K562 (cell line): ENCODE results near the gene CRYBB2. TPM values are rescaled to one million over a fixed set of nuclear protein-coding genes. Genes with fewer than 3 reads are reported as not detected.

Experiments used
- ATAC-seq: fragments of 200-7000 bp; cut with Tn5 transposase; 3 replicates; pipeline ENCODE4 v1.9.1; 2020; ENCODE audit warnings: moderate library complexity
- BruUV-seq: library from RNA; stranded (reverse); fragments of 400-500 nt; replicated peaks from 2 replicates; lab custom pipeline; 2021; lab: Mats Ljungman, UMichigan
- CTCF ChIA-PET: fragments of 300-600 bp; formaldehyde crosslinking; extraction: SDS; loops from one replicate; lab custom pipeline; 2021; ENCODE audit warnings: low intra/inter-chr PET ratio; lab: Yijun Ruan, JAX
- POLR2A ChIA-PET: fragments of 300-600, 350-650 bp; sonication (Branson Sonifier 250); formaldehyde crosslinking; extraction: SDS; loops from one replicate; lab custom pipeline; 2021; ENCODE audit warnings: antibody characterized with exemption, inconsistent platforms; lab: Yijun Ruan, JAX
- DNase-seq, 4 experiments: peaks; one replicate each; pipeline versions ENCODE4 v3.0.0 to v3.0.0-alpha.2; 2011 to 2018; ENCODE audit warnings: low spot score in 3 of 4, mixed read lengths in 3 of 4; ENCODE audit errors: extremely low read depth in 1 of 4
- FAIRE-seq: peaks from 2 replicates; lab custom pipeline; 2011; peaks lifted over from hg19 to GRCh38; lab: Jason Lieb, UNC
- H2AFZ ChIP-seq: 2 replicates; pipeline ENCODE4 v1.6.0; 2011; ENCODE audit warnings: low read depth, low read length, control low read depth, inconsistent platforms
- H3K27ac ChIP-seq: fragments of 200-600 bp; 3 replicates; pipeline ENCODE4 v1.8.0; 2011; ENCODE audit warnings: low read depth, mild to moderate bottlenecking, control low read depth, inconsistent platforms, low read length, moderate library complexity, mixed read lengths; ENCODE audit errors: extremely low read depth
- H3K27me3 ChIP-seq, 2 experiments: fragments of 300-600 bp in 1 of 2; 2 replicates in 1 of 2; 3 replicates in 1 of 2; pipeline versions ENCODE4 v1.6.0 to v1.8.0; 2011; ENCODE audit warnings: inconsistent platforms in 2 of 2, low read length in 2 of 2, mild to moderate bottlenecking in 1 of 2, mixed read lengths in 1 of 2, moderate library complexity in 1 of 2; ENCODE audit not compliant: control insufficient read depth in 2 of 2, insufficient read depth in 2 of 2
- H3K36me3 ChIP-seq: fragments of 300-600 bp; 3 replicates; pipeline ENCODE4 v1.8.0; 2011; ENCODE audit warnings: mild to moderate bottlenecking, low read length, inconsistent platforms; ENCODE audit not compliant: control insufficient read depth, insufficient read depth
- H3K4me1 ChIP-seq, 2 experiments: fragments of 200-600 bp in 1 of 2; replicated peaks in 1 of 2; 2 replicates in 1 of 2; 3 replicates in 1 of 2; pipeline versions ENCODE4 v1.5.1 to v1.8.0; 2011; ENCODE audit warnings: inconsistent platforms in 2 of 2, low read length in 2 of 2, mild to moderate bottlenecking in 1 of 2, mixed read lengths in 1 of 2, moderate library complexity in 1 of 2; ENCODE audit not compliant: control insufficient read depth in 2 of 2, insufficient read depth in 2 of 2
- H3K4me2 ChIP-seq: 2 replicates; pipeline ENCODE4 v1.6.1; 2011; ENCODE audit warnings: low read length, control low read depth, inconsistent platforms, mixed read lengths; ENCODE audit not compliant: insufficient read depth
- H3K4me3 ChIP-seq: fragments of 200-600 bp; sonication (generic), shearing (Covaris generic); 2 replicates; pipeline ENCODE4 v1.5.1; 2016; ENCODE audit warnings: control low read depth, inconsistent platforms
- H3K79me2 ChIP-seq: fragments of 200-600 bp; 3 replicates; pipeline ENCODE4 v1.8.0; 2011; ENCODE audit warnings: low read length, inconsistent platforms; ENCODE audit not compliant: control insufficient read depth, insufficient read depth
- H3K9ac ChIP-seq, 2 experiments: 2 replicates each; pipeline versions ENCODE4 v1.6.0 to v1.6.1; 2011; ENCODE audit warnings: low read depth in 2 of 2, low read length in 2 of 2, control low read depth in 1 of 2, inconsistent platforms in 1 of 2, mild to moderate bottlenecking in 1 of 2, mixed read lengths in 1 of 2; ENCODE audit not compliant: insufficient read depth in 1 of 2
- H3K9me1 ChIP-seq: one replicate; pipeline ENCODE4 v1.6.0; 2011; ENCODE audit warnings: inconsistent platforms, mild to moderate bottlenecking, low read length, moderate library complexity; ENCODE audit not compliant: control insufficient read depth, insufficient read depth
- H3K9me3 ChIP-seq: replicated peaks from 2 replicates; pipeline ENCODE4 v1.5.1; 2011; ENCODE audit warnings: low read depth, low read length, inconsistent platforms; ENCODE audit not compliant: control insufficient read depth, insufficient read depth
- H4K20me1 ChIP-seq: replicated peaks from 2 replicates; pipeline ENCODE4 v1.6.1; 2011; ENCODE audit warnings: low read length, inconsistent platforms, mixed read lengths; ENCODE audit not compliant: control insufficient read depth, insufficient read depth
- CAMTA2 ChIP-seq: fragments of 250-450 bp; sonication (Bioruptor Pico); conservative IDR thresholded peaks from 2 replicates; pipeline ENCODE4 v1.5.1; 2022
- CREB3L1 ChIP-seq: fragments of 450-650 bp; IDR thresholded peaks from 2 replicates; pipeline ENCODE4 v1.6.1; 2014; ENCODE audit warnings: low read depth, mild to moderate bottlenecking, moderate library complexity, borderline replicate concordance
- FOXP4 ChIP-seq: sonication (generic); formaldehyde crosslinking; IDR thresholded peaks from 2 replicates; pipeline ENCODE4 v1.8.0; 2022; ENCODE audit warnings: mild to moderate bottlenecking, missing genetic modification reagents, borderline replicate concordance
- MBD2 ChIP-seq: sonication (generic); IDR thresholded peaks from 2 replicates; pipeline ENCODE4 v1.6.1; 2016; ENCODE audit warnings: low read depth, borderline replicate concordance
- MXD1 ChIP-seq: fragments of 250-450 bp; sonication (Bioruptor Pico); IDR thresholded peaks from 2 replicates; pipeline ENCODE4 v1.8.0; 2021; ENCODE audit warnings: borderline replicate concordance, mild to moderate bottlenecking, moderate library complexity; ENCODE audit not compliant: poor library complexity, severe bottlenecking
- NFIX ChIP-seq: fragments of 250-450 bp; sonication (Bioruptor Pico); IDR thresholded peaks from 2 replicates; pipeline ENCODE4 v1.4.0; 2020; ENCODE audit warnings: low read depth, mild to moderate bottlenecking, moderate library complexity
- NR3C1 ChIP-seq: sonication (generic); formaldehyde crosslinking; IDR thresholded peaks from 2 replicates; pipeline ENCODE4 v1.8.1; 2022; ENCODE audit warnings: missing genetic modification reagents
- NR4A1 ChIP-seq, 2 experiments: fragments of 250-450 bp in 1 of 2; fragments of 450-650 bp in 1 of 2; sonication (Bioruptor Pico) in 1 of 2; IDR thresholded peaks; 2 replicates each; pipeline versions ENCODE4 v1.4.0 to v1.6.1; 2016 to 2020; ENCODE audit warnings: mild to moderate bottlenecking in 2 of 2, missing compliant biosample characterization in 1 of 2, missing genetic modification characterization in 1 of 2, moderate library complexity in 1 of 2
- PHF8 ChIP-seq: fragments of 200-600 bp; sonication (generic); IDR thresholded peaks from 2 replicates; pipeline ENCODE4 v1.6.1; 2012; ENCODE audit warnings: mixed run types, mild to moderate bottlenecking, inconsistent platforms, low read length, moderate library complexity, borderline replicate concordance
- RBM39 ChIP-seq: fragments of 200-400 bp; formaldehyde crosslinking; optimal IDR thresholded peaks from 2 replicates; pipeline ENCODE3; 2018; ENCODE audit warnings: low read depth, low read length
- SLC30A9 ChIP-seq: fragments of 250-450 bp; sonication (Bioruptor Pico); IDR thresholded peaks from 2 replicates; pipeline ENCODE4 v1.8.0; 2022; ENCODE audit warnings: mild to moderate bottlenecking, moderate library complexity
- SMARCA4 ChIP-seq: fragments of 450-650 bp; IDR thresholded peaks from 2 replicates; pipeline ENCODE4 v1.6.1; 2016
- SREBF2 ChIP-seq: sonication (generic); formaldehyde crosslinking; IDR thresholded peaks from 2 replicates; pipeline ENCODE4 v1.4.0; 2020; ENCODE audit warnings: mild to moderate bottlenecking, missing genetic modification reagents
- ZNF140 ChIP-seq: fragments of 250-450 bp; sonication (Bioruptor Pico); IDR thresholded peaks from 2 replicates; pipeline ENCODE4 v1.8.0; 2021; ENCODE audit warnings: moderate library complexity, mild to moderate bottlenecking, inconsistent platforms
- ZNF197 ChIP-seq: fragments of 200-800 bp; sonication (Bioruptor generic); IDR thresholded peaks from 2 replicates; pipeline ENCODE4 v1.6.1; 2016; ENCODE audit warnings: low read depth, missing genetic modification characterization, missing compliant biosample characterization
- ZNF551 ChIP-seq: fragments of 250-450 bp; sonication (Bioruptor Pico); IDR thresholded peaks from 2 replicates; pipeline ENCODE4 v1.5.0; 2021; ENCODE audit warnings: mild to moderate bottlenecking, moderate library complexity
- WGBS: fragments of 100-300 bp; shearing (Covaris generic); methylation state at CpG from one replicate; pipeline ENCODE4 v1.1.6; 2016; ENCODE audit warnings: low coverage, mixed read lengths; ENCODE audit not compliant: insufficient coverage; ENCODE audit errors: missing lambda C conversion rate; 5-methylcytosine and 5-hydroxymethylcytosine counted together
- in situ Hi-C: fragments of 300-500 bp; cut with MboI; formaldehyde crosslinking; loops from 4 replicates; pipeline ENCODE4 v1.15.0; 2018; ENCODE audit warnings: inconsistent platforms, mixed read lengths
- intact Hi-C: fragments of 100-400 bp; cut with micrococcal nuclease; formaldehyde crosslinking; loops from 2 replicates; pipeline ENCODE4 v1.14.2; 2022
- polyA plus RNA-seq, 8 experiments: library from polyadenylated mRNA; depleted of rRNA in 4 of 8; stranded (reverse) in 5 of 8; unstranded in 3 of 8; fragments of >200 nt; fragmentation: Nextera tagmentation in 2 of 8; fragmentation: Illumina TruSeq in 1 of 8; extraction: Ambion mirVana in 2 of 8; extraction: Trizol in 1 of 8; gene quantifications; 2 replicates each; pipeline versions ENCODE4 v1.2.1 to v1.2.3, GENCODE V29; 2011 to 2014; ENCODE audit warnings: inconsistent platforms in 1 of 8, missing spikeins in 1 of 8
- total RNA-seq, 7 experiments: library from RNA; depleted of rRNA in 6 of 7; stranded (reverse); fragments of >200 nt in 6 of 7; fragmentation: Illumina TruSeq in 2 of 7; extraction: Trizol in 2 of 7; gene quantifications; 2 replicates each; pipeline versions ENCODE4 v1.2.1 to v1.2.3, GENCODE V29; 2011 to 2021; ENCODE audit warnings: low replicate concordance in 1 of 7

CRYBB2 gene
- total and polyA plus RNA-seq, 9 of the 15 experiments (the other 6 are each of a cell fraction or from before 2014, with no cell fraction given) = not detected

- TF ChIP-seq CREB3L1 (no peak), FOXP4 (CRISPR knock-in tag) (no peak), SLC30A9 (CRISPR knock-in tag) (no peak), NFIX (CRISPR knock-in tag) (no peak)
Measured at GRCh38 chr22:25219948-25220442, 556 bp downstream of the CRYBB2 start (continued).

GRCh38 chr22:25221790-25222189, 2.4 kb downstream of the CRYBB2 start:
- WGBS = 0% methylated on average over 5 of the region's 8 CpGs
- ChIA-PET CTCF (no interaction called here), POLR2A (no interaction called here)
- BruUV-seq = no TSS peak
- DNase-seq (no peak), FAIRE-seq (no peak), ATAC-seq (no peak)
- no peaks in the 10 kb centered on the region for H3K36me3 ChIP-seq
- H3K79me2 ChIP-seq = no peaks in the 10 kb centered on the region
- H3K4me2 ChIP-seq = no peak overlapping the region
- in situ Hi-C loops = loop anchor here (10.0 to 25.0 kb wide), 2 partner anchors 233 to 1116 kb away; no protein-coding TSS in a partner anchor
- H3K9me1 ChIP-seq = no peaks in the 10 kb centered on the region
- intact Hi-C loops = no loop called here
- H2AFZ ChIP-seq = no peak overlapping the region
- TF ChIP-seq NR3C1 (CRISPR knock-in tag) = no peak
- TF ChIP-seq NR4A1 (CRISPR knock-in tag; IDR thresholded peaks at IDR 0.05) = no peak
- TF ChIP-seq NR4A1 (tag; IDR thresholded peaks at IDR 0.05) = no peak
- no peak for TF ChIP-seq ZNF551
- no peak for TF ChIP-seq ZNF197 (CRISPR knock-in tag)
- no peak for TF ChIP-seq MBD2
- no peak for TF ChIP-seq PHF8
- no peak for TF ChIP-seq CAMTA2
- no peak for TF ChIP-seq SREBF2 (CRISPR knock-in tag)
- no peak for TF ChIP-seq RBM39
- no peak for TF ChIP-seq ZNF140 (CRISPR knock-in tag)
- no peak for TF ChIP-seq SMARCA4
- TF ChIP-seq MXD1 (CRISPR knock-in tag) = no peak
- H4K20me1 ChIP-seq = no peaks in the 10 kb centered on the region
- no peaks in the 10 kb centered on the region for H3K9me3 ChIP-seq
- no peak overlapping the region for H3K4me3 ChIP-seq
- H3K27me3 ChIP-seq = peaks cover 0 to 5% of the 10 kb centered on the region in 2 experiments; a peak in 2 of 5 replicates
- no peak overlapping the region for H3K27ac ChIP-seq
- H3K4me1 ChIP-seq = no peaks in the 10 kb centered on the region
- H3K9ac ChIP-seq = no peak overlapping the region
